Activated naive CD8-positive, alpha-beta T cell treated with anti-CD3 and anti-CD28 coated beads, Interleukin-2, amount 50 U/mL, for 16 hours (primary cell): ENCODE measurements around the gene HYLS1.

Experiments used
- DNase-seq: peaks from one replicate; pipeline ENCODE4 v3.0.0-alpha.2; 2020; ENCODE audit warnings: low read depth, low spot score

The HYLS1 gene

GRCh38 chr11:125934473-125934872 is 47.0 kb downstream of the HYLS1 start:
- DNase-seq = no peak

DNA sequence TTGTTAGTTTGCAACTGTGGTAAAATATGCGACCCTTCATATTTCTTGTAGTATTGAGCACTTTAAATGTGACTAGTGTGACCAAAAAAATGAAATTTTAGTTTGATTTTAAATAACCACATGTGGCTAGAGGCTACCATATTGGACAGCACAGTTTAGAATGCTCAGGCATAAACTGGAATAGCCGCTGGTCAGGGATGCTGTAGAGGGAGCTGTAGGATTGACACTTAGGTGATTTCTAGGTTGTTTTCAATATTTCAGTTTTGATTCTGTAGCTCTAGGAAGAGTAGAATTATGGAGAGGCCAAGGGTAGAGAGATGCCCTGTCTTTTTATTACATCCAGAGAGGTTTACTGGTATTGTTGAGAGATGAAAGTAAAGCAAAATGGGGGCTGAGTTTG is 47.6 kb downstream of the HYLS1 start:
- no peak for DNase-seq

GRCh38 chr11:125935618-125936199 is 48.2 kb downstream of the HYLS1 start:
- no peak for DNase-seq

DNA sequence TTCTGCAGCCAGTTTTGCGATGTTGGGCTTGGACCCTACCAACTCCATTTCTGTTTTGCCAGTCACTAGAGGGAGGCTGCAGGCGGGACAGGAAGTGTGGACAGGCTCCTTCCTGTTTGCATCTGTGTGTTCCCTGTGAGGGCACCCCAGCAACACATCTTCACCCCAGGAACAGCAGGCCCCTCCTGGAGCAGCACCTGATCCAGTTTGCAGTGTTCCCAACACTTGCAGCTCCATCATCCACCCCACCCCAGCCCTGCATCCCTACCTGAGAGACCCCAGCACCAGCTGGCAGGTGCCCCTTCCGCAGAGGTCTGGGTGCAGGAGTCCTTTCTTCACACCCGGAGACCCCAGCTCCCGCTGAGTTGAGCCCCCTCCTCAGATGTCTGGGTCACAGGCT is 51.0 kb downstream of the HYLS1 start:
- DNase-seq = no peak

DNA sequence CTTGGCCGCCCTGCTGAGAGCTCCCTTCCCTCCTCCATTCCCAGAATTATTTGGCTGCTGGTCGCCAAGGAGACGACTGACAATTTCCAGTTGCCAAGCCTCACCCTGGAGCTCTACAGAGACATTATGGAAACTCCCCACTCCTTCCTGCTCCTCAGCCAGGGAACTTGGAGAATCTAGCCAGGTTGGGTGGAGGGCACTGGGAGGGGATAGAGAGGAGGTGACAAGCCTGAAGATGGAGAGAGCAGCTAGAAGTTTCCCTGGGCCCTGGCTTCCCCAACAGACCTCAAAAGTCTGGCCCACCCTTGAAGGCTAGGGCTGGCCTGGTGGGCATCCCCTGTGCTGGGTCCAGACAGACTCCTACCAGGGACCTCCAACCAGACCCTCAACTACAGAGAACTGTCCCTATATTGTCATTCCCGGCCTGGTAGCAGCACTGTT is 51.6 kb downstream of the HYLS1 start:
- no peak for DNase-seq

DNA sequence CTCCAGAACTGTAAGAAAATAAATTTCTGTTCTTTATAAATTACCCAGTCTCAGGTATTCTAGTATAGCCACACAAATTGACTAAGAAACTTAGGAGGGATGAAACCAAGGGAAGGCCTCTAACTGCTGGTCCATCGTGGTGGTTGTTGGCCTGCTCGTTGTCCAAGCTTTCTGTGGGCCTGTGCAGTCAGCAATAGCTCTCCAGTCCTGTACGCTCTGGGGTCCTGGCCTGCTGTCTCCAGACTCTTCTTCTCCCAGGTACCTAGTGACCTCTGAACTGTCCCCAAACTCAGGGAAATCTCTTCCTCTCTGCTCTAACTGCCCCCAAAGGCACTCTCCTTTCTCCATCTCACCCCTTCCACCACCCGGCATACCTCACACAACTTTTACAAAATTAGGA is 52.7 kb downstream of the HYLS1 start:
- DNase-seq = no peak

GRCh38 chr11:125941267-125941618 is 53.8 kb downstream of the HYLS1 start:
- no peak for DNase-seq

- DNase-seq = no peak
Measured at GRCh38 chr11:125941619-125942611, 54.4 kb downstream of the HYLS1 start.

DNA sequence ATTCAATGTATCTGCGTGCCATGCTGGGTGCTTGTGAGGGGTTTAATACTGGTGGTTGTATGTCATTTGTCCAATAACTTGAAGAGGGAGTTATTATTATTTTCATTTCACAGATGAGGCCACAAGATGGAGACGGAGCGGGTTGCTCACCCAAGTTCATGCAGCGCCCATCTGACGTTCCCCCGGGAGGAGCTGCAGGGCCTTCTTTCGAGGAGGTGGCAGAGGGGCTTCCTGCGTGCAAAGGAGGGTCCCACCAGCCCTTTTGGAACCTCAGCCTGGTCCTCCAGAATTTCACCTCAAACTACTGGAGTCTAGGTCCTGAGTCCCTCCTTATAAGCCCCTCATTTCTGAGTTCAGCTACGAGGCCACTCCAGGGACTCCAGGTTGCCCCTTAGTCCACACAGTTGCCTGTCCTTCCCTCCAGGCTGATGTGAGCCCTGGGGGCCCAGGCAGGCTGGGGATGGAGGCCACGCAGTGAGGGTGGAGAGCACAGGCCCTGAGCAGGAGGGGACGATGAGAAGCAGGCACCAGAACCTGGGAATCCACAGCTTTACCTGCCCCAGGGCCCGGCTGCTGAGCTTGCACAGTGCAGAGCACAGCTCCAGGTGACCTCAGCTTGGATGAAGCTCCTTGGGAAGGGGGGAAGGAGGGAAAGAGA is 55.4 kb downstream of the HYLS1 start:
- no peak for DNase-seq

GRCh38 chr11:125943661-125944349 is 56.3 kb downstream of the HYLS1 start:
- DNase-seq = no peak

DNA sequence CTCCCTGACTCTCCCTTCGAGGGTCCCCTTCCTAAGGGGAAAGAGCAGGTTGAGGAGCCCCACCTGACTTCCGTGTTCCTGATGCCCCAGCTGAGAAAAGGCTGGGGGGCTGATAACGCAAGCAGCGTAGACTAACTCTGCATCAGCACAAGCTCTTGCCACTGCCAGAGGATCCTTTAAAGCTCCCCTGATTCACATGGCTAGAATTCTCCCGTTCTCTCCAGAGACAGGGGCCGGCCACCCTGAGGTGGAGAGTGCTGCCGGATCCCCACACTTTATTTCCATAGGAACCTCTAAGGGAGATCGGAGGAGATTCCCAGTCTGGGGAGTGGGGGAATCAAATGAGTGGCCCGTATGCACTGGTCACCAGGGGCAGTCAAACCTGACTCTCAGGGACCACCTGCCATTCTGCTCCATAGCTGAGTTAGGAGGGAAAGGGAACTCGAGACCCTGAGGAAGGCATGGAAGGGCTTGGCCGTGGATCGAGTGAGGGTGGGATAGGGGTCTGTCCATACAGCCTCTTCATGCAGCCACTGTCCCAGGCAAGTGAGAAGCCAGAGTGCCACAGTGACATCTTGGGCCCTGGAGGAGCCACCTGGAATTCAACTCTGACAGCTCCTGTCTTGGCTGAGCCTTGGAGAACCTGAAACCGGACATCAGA is 57.0 kb downstream of the HYLS1 start:
- DNase-seq = no peak

DNA sequence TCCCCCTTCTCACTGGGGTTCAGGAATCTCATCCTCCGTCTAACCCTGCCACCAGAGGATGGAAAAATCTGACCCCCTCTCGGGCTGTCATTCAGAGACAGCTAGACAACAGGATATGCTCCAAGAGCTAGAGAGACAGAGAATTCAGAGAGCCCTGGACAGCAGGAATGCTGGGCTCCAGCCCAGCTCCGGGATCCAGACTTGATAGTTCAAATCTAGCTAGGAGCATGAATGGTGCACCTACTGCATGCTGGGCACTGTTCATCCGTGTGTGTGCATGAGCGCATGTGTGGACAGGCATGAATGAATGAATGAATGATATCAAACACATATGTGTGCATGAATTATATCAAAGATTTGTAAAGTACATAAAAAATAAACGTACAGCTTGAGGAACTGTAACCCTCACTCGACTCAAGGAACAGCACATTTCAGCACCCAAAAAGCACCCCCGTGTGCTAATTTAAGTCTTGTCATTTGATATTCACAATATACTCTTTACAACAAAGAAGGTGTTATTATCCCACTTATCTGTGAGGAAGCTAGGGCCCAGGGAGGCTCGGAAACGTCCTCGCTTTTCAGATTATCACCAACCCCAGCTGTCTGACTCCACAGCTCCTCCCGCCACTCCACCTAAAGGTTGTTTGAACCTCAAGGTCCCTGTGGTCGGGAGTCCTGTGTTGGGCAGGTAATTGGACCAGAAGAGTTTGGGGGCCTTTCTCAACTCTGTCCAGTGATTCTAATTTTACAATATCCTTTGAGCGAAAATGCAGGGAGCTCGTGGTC is 57.7 kb downstream of the HYLS1 start:
- no peak for DNase-seq

- no peak for DNase-seq
Measured at GRCh38 chr11:125945797-125946520, 58.5 kb downstream of the HYLS1 start, which contains the start of gene VSIG10L2. Gene VSIG10L2 (plus strand): TSS chr11:125946044. CDS start chr11:125946056, 12 bp downstream.

DNA sequence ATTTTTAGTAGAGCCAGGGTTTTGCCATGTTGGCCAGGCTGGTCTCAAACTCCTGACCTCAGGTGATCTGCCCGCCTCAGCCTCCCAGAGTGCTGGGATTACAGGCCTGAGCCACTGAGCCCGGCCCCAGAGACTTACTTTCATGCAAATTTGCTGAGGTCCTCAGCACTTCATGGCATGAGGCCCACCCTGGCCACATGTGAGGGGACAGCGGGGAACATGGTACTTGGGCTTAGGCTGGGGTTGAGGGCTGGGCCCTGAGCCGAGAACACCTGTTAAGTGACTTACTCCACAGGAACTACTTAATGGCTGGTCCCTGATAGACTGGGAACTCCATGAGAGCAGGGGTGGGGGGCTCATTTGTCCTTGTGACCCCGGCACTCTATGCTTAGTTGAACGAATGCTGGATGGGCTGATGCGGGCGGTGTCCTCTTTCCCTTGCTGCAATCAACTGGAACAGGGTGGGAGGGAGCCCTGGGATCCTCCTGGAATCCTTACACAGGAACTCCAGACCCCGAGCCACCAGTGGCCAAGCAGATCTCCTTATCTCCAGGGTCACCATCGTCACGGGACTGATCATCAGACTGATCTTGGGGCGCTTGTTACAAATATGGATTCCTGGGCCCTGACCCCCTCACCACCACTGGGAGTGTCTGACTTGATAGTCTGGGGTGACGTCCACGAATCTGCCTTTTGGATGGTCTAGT is 59.4 kb downstream of the HYLS1 start:
- no peak for DNase-seq

GRCh38 chr11:125947419-125948277 is 60.2 kb downstream of the HYLS1 start:
- DNase-seq = no peak

- DNase-seq = no peak
Measured at GRCh38 chr11:125948278-125949051, 61.0 kb downstream of the HYLS1 start.
